ENCODE data around the gene ZDHHC11.
"Not testable (repeated sequence)": the region's sequence is repeated elsewhere in the genome, so short reads cannot be mapped to it uniquely, and the experiment has no call there.

Gene ZDHHC11

GRCh38 chr5:770585-770984, 80.2 kb downstream of the ZDHHC11 start:
- H3K27ac Mint-ChIP-seq; intact Hi-C loops (cut with micrococcal nuclease); H3K9me3 Mint-ChIP-seq; H3K27me3 Mint-ChIP-seq; H3K36me3 Mint-ChIP-seq (ENCODE audit: low read depth); H3K4me3 Mint-ChIP-seq; H3K4me1 Mint-ChIP-seq (ENCODE audit: low read depth): not testable (repeated sequence)

GRCh38 chr5:769485-770145, 81.2 kb downstream of the ZDHHC11 start:
- H3K4me3 Mint-ChIP-seq; H3K36me3 Mint-ChIP-seq (ENCODE audit: low read depth); H3K4me1 Mint-ChIP-seq (ENCODE audit: low read depth); H3K27me3 Mint-ChIP-seq; H3K9me3 Mint-ChIP-seq; H3K27ac Mint-ChIP-seq: not testable (repeated sequence)
- intact Hi-C loops (cut with micrococcal nuclease) = loop anchor here (10.0 kb wide), 1 partner anchor 75 kb away; no protein-coding TSS in a partner anchor

GRCh38 chr5:766666-767431, 83.9 kb downstream of the ZDHHC11 start:
- no peaks in the 10 kb centered on the region for H3K9me3 Mint-ChIP-seq
- no peak overlapping the region for H3K27ac Mint-ChIP-seq
- no peak overlapping the region for H3K4me3 Mint-ChIP-seq

GRCh38 chr5:765948-766631, 84.7 kb downstream of the ZDHHC11 start:
- no peak overlapping the region for H3K27ac Mint-ChIP-seq
- H3K4me3 Mint-ChIP-seq = no peak overlapping the region
- no peaks in the 10 kb centered on the region for H3K9me3 Mint-ChIP-seq
- H3K4me1 Mint-ChIP-seq (ENCODE audit: low read depth) = no peaks in the 10 kb centered on the region
- peaks cover 2% of the 10 kb centered on the region for H3K27me3 Mint-ChIP-seq
- intact Hi-C loops (cut with micrococcal nuclease) = loop anchor here (10.0 kb wide), 1 partner anchor 79 kb away; no protein-coding TSS in a partner anchor
- no peaks in the 10 kb centered on the region for H3K36me3 Mint-ChIP-seq (ENCODE audit: low read depth)

More at GRCh38 chr5:766666-767431, 83.9 kb downstream of the ZDHHC11 start:
- peaks cover 2% of the 10 kb centered on the region for H3K27me3 Mint-ChIP-seq
- intact Hi-C loops (cut with micrococcal nuclease) = loop anchor here (10.0 kb wide), 1 partner anchor 78 kb away; no protein-coding TSS in a partner anchor
- no peaks in the 10 kb centered on the region for H3K4me1 Mint-ChIP-seq (ENCODE audit: low read depth)
- no peaks in the 10 kb centered on the region for H3K36me3 Mint-ChIP-seq (ENCODE audit: low read depth)

GRCh38 chr5:763998-764781, 86.6 kb downstream of the ZDHHC11 start:
- no peak overlapping the region for H3K4me3 Mint-ChIP-seq
- intact Hi-C loops (cut with micrococcal nuclease) = loop anchor here (10.0 kb wide), 1 partner anchor 81 kb away; no protein-coding TSS in a partner anchor
- no peaks in the 10 kb centered on the region for H3K9me3 Mint-ChIP-seq
- H3K36me3 Mint-ChIP-seq (ENCODE audit: low read depth) = no peaks in the 10 kb centered on the region
- H3K4me1 Mint-ChIP-seq (ENCODE audit: low read depth) = no peaks in the 10 kb centered on the region
- peaks cover 5% of the 10 kb centered on the region for H3K27me3 Mint-ChIP-seq
- H3K27ac Mint-ChIP-seq = no peak overlapping the region

- no peak overlapping the region for H3K4me3 Mint-ChIP-seq
- H3K36me3 Mint-ChIP-seq (ENCODE audit: low read depth) = no peaks in the 10 kb centered on the region
- no peaks in the 10 kb centered on the region for H3K4me1 Mint-ChIP-seq (ENCODE audit: low read depth)
- H3K27me3 Mint-ChIP-seq = peaks cover 7% of the 10 kb centered on the region
- no peak overlapping the region for H3K27ac Mint-ChIP-seq
- intact Hi-C loops (cut with micrococcal nuclease) = loop anchor here (10.0 kb wide), 1 partner anchor 81 kb away; no protein-coding TSS in a partner anchor
- no peaks in the 10 kb centered on the region for H3K9me3 Mint-ChIP-seq
Observed at GRCh38 chr5:763397-763796, 87.4 kb downstream of the ZDHHC11 start.

- H3K4me3 Mint-ChIP-seq; H3K27ac Mint-ChIP-seq; H3K27me3 Mint-ChIP-seq; H3K4me1 Mint-ChIP-seq (ENCODE audit: low read depth); H3K9me3 Mint-ChIP-seq; H3K36me3 Mint-ChIP-seq (ENCODE audit: low read depth): not testable (repeated sequence)
- intact Hi-C loops (cut with micrococcal nuclease) = loop anchor here (10.0 kb wide), 1 partner anchor 82 kb away; no protein-coding TSS in a partner anchor
Observed at GRCh38 chr5:762996-763395, 87.8 kb downstream of the ZDHHC11 start.

GRCh38 chr5:761854-762710, 88.7 kb downstream of the ZDHHC11 start:
- H3K27ac Mint-ChIP-seq = no peak overlapping the region
- H3K36me3 Mint-ChIP-seq (ENCODE audit: low read depth) = no peaks in the 10 kb centered on the region
- no peaks in the 10 kb centered on the region for H3K4me1 Mint-ChIP-seq (ENCODE audit: low read depth)
- H3K4me3 Mint-ChIP-seq = no peak overlapping the region
- intact Hi-C loops (cut with micrococcal nuclease) = loop anchor here (10.0 kb wide), 1 partner anchor 83 kb away; no protein-coding TSS in a partner anchor
- H3K9me3 Mint-ChIP-seq = no peaks in the 10 kb centered on the region
- H3K27me3 Mint-ChIP-seq = peaks cover 7% of the 10 kb centered on the region

- Mint-ChIP-seq H3K36me3 (ENCODE audit: low read depth) (no peaks in the 10 kb centered on the region), H3K4me1 (ENCODE audit: low read depth) (no peaks in the 10 kb centered on the region), H3K9me3 (no peaks in the 10 kb centered on the region), H3K27me3 (peaks cover 7% of the 10 kb centered on the region), H3K27ac (no peak overlapping the region), H3K4me3 (no peak overlapping the region)
- intact Hi-C loops (cut with micrococcal nuclease) = loop anchor here (10.0 kb wide), 1 partner anchor 84 kb away; no protein-coding TSS in a partner anchor
Observed at GRCh38 chr5:761059-761771, 89.6 kb downstream of the ZDHHC11 start.

GRCh38 chr5:760363-761058, 90.3 kb downstream of the ZDHHC11 start:
- H3K27ac Mint-ChIP-seq = no peak overlapping the region
- H3K27me3 Mint-ChIP-seq = peaks cover 7% of the 10 kb centered on the region
- H3K9me3 Mint-ChIP-seq = no peaks in the 10 kb centered on the region
- no peaks in the 10 kb centered on the region for H3K36me3 Mint-ChIP-seq (ENCODE audit: low read depth)
- H3K4me1 Mint-ChIP-seq (ENCODE audit: low read depth) = no peaks in the 10 kb centered on the region
- no peak overlapping the region for H3K4me3 Mint-ChIP-seq
- intact Hi-C loops (cut with micrococcal nuclease) = loop anchor here (10.0 kb wide), 1 partner anchor 84 kb away; no protein-coding TSS in a partner anchor

GRCh38 chr5:759781-760362, 90.9 kb downstream of the ZDHHC11 start:
- Mint-ChIP-seq H3K9me3 (no peaks in the 10 kb centered on the region), H3K4me3 (no peak overlapping the region), H3K27ac (no peak overlapping the region), H3K36me3 (ENCODE audit: low read depth) (no peaks in the 10 kb centered on the region), H3K4me1 (ENCODE audit: low read depth) (no peaks in the 10 kb centered on the region), H3K27me3 (peaks cover 7% of the 10 kb centered on the region)
- intact Hi-C loops (cut with micrococcal nuclease) = loop anchor here (10.0 kb wide), 1 partner anchor 85 kb away; no protein-coding TSS in a partner anchor
